ENCODE measurements around the gene RPL9. TPM values are rescaled to one million over a fixed set of nuclear protein-coding genes. Genes with fewer than 3 reads are reported as not detected.

Gene RPL9
- total and polyA plus RNA-seq, 2 of the 13 experiments (the other 11 are each of a cell fraction or from before 2014, with no cell fraction given), result 993 to 2,148 TPM

GRCh38 chr4:39497909-39498726, 39.4 kb upstream of the RPL9 start (continued):
- TF ChIP-seq, protein P1, sequence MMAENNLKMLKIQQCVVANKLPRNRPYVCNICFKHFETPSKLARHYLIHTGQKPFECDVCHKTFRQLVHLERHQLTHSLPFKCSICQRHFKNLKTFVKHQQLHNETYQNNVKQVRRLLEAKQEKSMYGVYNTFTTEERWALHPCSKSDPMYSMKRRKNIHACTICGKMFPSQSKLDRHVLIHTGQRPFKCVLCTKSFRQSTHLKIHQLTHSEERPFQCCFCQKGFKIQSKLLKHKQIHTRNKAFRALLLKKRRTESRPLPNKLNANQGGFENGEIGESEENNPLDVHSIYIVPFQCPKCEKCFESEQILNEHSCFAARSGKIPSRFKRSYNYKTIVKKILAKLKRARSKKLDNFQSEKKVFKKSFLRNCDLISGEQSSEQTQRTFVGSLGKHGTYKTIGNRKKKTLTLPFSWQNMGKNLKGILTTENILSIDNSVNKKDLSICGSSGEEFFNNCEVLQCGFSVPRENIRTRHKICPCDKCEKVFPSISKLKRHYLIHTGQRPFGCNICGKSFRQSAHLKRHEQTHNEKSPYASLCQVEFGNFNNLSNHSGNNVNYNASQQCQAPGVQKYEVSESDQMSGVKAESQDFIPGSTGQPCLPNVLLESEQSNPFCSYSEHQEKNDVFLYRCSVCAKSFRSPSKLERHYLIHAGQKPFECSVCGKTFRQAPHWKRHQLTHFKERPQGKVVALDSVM (CRISPR knock-in tag; IDR thresholded peaks at IDR 0.05), result peak; percentile 81
- no peak for TF ChIP-seq IRX3 (CRISPR knock-in tag; IDR thresholded peaks at IDR 0.05; ENCODE audit: borderline replicate concordance, low read depth)
- TF ChIP-seq, protein P2, sequence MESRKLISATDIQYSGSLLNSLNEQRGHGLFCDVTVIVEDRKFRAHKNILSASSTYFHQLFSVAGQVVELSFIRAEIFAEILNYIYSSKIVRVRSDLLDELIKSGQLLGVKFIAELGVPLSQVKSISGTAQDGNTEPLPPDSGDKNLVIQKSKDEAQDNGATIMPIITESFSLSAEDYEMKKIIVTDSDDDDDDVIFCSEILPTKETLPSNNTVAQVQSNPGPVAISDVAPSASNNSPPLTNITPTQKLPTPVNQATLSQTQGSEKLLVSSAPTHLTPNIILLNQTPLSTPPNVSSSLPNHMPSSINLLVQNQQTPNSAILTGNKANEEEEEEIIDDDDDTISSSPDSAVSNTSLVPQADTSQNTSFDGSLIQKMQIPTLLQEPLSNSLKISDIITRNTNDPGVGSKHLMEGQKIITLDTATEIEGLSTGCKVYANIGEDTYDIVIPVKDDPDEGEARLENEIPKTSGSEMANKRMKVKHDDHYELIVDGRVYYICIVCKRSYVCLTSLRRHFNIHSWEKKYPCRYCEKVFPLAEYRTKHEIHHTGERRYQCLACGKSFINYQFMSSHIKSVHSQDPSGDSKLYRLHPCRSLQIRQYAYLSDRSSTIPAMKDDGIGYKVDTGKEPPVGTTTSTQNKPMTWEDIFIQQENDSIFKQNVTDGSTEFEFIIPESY (CRISPR knock-in tag; IDR thresholded peaks at IDR 0.05), result no peak
- peak; percentile 32; the same call in 1 of the 2 replicates for TF ChIP-seq CEBPB (IDR thresholded peaks at IDR 0.05; ENCODE audit: borderline replicate concordance, low read depth, low read length)
- peak; percentile 52; the same call in 1 of the 2 replicates for TF ChIP-seq KDM2A (CRISPR knock-in tag; IDR thresholded peaks at IDR 0.05; ENCODE audit: borderline replicate concordance, low read depth)
- peak; percentile 93 for TF ChIP-seq SRSF4 (IDR thresholded peaks at IDR 0.05; ENCODE audit: low read depth, low read length, poor library complexity, severe bottlenecking)
- TF ChIP-seq ZC3H4 (CRISPR knock-in tag; IDR thresholded peaks at IDR 0.05; ENCODE audit: borderline replicate concordance), result peak; percentile 69
- TF ChIP-seq AHR (CRISPR knock-in tag; IDR thresholded peaks at IDR 0.05), result no peak
- no peak for TF ChIP-seq NR2F2 (IDR thresholded peaks at IDR 0.05; ENCODE audit: borderline replicate concordance, low read depth)
- TF ChIP-seq ZSCAN5A (CRISPR knock-in tag; IDR thresholded peaks at IDR 0.05; ENCODE audit: borderline replicate concordance), result no peak
- TF ChIP-seq, protein P3, sequence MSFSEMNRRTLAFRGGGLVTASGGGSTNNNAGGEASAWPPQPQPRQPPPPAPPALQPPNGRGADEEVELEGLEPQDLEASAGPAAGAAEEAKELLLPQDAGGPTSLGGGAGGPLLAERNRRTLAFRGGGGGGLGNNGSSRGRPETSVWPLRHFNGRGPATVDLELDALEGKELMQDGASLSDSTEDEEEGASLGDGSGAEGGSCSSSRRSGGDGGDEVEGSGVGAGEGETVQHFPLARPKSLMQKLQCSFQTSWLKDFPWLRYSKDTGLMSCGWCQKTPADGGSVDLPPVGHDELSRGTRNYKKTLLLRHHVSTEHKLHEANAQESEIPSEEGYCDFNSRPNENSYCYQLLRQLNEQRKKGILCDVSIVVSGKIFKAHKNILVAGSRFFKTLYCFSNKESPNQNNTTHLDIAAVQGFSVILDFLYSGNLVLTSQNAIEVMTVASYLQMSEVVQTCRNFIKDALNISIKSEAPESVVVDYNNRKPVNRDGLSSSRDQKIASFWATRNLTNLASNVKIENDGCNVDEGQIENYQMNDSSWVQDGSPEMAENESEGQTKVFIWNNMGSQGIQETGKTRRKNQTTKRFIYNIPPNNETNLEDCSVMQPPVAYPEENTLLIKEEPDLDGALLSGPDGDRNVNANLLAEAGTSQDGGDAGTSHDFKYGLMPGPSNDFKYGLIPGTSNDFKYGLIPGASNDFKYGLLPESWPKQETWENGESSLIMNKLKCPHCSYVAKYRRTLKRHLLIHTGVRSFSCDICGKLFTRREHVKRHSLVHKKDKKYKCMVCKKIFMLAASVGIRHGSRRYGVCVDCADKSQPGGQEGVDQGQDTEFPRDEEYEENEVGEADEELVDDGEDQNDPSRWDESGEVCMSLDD (CRISPR knock-in tag; IDR thresholded peaks at IDR 0.05; ENCODE audit: borderline replicate concordance), result no peak
- TF ChIP-seq FOXJ3 (CRISPR knock-in tag; IDR thresholded peaks at IDR 0.05; ENCODE audit: borderline replicate concordance), result no peak
- no peak for TF ChIP-seq TSC22D2 (CRISPR knock-in tag; IDR thresholded peaks at IDR 0.05; ENCODE audit: borderline replicate concordance)
- TF ChIP-seq ZSCAN22 (CRISPR knock-in tag; IDR thresholded peaks at IDR 0.05), result no peak

Data from HepG2 (cell line).